ENCODE measurements around the gene PHYKPL. TPM values are rescaled to one million over a fixed set of nuclear protein-coding genes. Genes with fewer than 3 reads are reported as not detected.

PHYKPL gene
- total RNA-seq, 1 experiment from 2014 or later: 48.8 TPM

- DNase-seq: no peak
- peaks cover 5% of the 10 kb centered on the region for H3K27me3 Mint-ChIP-seq (ENCODE audit: low read depth)
- H3K4me1 Mint-ChIP-seq: no peaks in the 10 kb centered on the region
- no peak overlapping the region for H3K27ac Mint-ChIP-seq
- H2AK5ac ChIP-seq (ENCODE audit: insufficient read length, low read length): no peak overlapping the region
- H3K9me3 Mint-ChIP-seq: peaks cover 0 to 3% of the 10 kb centered on the region in 2 experiments; a peak in 2 of 5 replicates
- no peak overlapping the region for H2AFZ ChIP-seq (ENCODE audit: low read length)
- no peaks in the 10 kb centered on the region for H3K23me2 ChIP-seq (ENCODE audit: insufficient read length, low read depth, low read length, poor library complexity, severe bottlenecking)
- no peak overlapping the region for H3T11ph ChIP-seq (ENCODE audit: low read length)
- no peak overlapping the region for H3K4me3 Mint-ChIP-seq
- no peaks in the 10 kb centered on the region for H3K9me3 ChIP-seq (ENCODE audit: control insufficient read depth, low read depth, low read length)
- no peak overlapping the region for H3K4ac ChIP-seq (ENCODE audit: low read depth, low read length)
- no peak overlapping the region for H4K8ac ChIP-seq (replicated peaks; ENCODE audit: insufficient read length, low read depth, low read length)
- no peak overlapping the region for H3K56ac ChIP-seq (ENCODE audit: insufficient read length, low read depth, low read length)
- H2BK120ac ChIP-seq (ENCODE audit: low read depth, low read length, poor library complexity, severe bottlenecking): no peak overlapping the region
- no peaks in the 10 kb centered on the region; the same call in 1 of the 2 replicates for H3K27me3 ChIP-seq (ENCODE audit: insufficient read depth, low read length)
- no CpG with 5 or more reads among the region's 7 CpGs for WGBS (ENCODE audit: extremely low coverage, insufficient read length, low lambda C conversion rate)
- no peak for TF ChIP-seq CTCF (conservative IDR thresholded peaks at IDR 0.05)
- H4K91ac ChIP-seq (ENCODE audit: insufficient read length, low read depth, low read length): no peak overlapping the region
- H3K4me2 ChIP-seq (ENCODE audit: insufficient read depth, insufficient read length, low read length): no peak overlapping the region
- no peak overlapping the region for H3K18ac ChIP-seq (ENCODE audit: insufficient read length, low read depth, low read length)
- no peak overlapping the region for H3K27ac ChIP-seq (ENCODE audit: insufficient read length, low read depth, low read length)
- no peak overlapping the region for H3K14ac ChIP-seq (ENCODE audit: insufficient read depth, low read length)
- no peak overlapping the region for H4K5ac ChIP-seq (ENCODE audit: insufficient read length, low read depth, low read length)
- no peak overlapping the region for H3K9ac ChIP-seq (ENCODE audit: extremely low read depth, insufficient read length, low read length)
- H3K23ac ChIP-seq (ENCODE audit: insufficient read length, low read depth, low read length): no peak overlapping the region
- no peaks in the 10 kb centered on the region for H3K79me1 ChIP-seq (ENCODE audit: insufficient read depth, low read depth, low read length, poor library complexity, severe bottlenecking)
- H2BK5ac ChIP-seq (ENCODE audit: insufficient read length, low read length): no peak overlapping the region
- H2BK12ac ChIP-seq (ENCODE audit: insufficient read length, low read depth, low read length): no peak overlapping the region
- no peaks in the 10 kb centered on the region for H3K4me1 ChIP-seq (ENCODE audit: insufficient read depth, low read length)
- H3K36me3 Mint-ChIP-seq (ENCODE audit: insufficient read depth in 1 of 3, low read depth in 3 of 3): no peaks in the 10 kb centered on the region; a peak in 1 of 7 replicates
- no peaks in the 10 kb centered on the region for H4K20me1 ChIP-seq (ENCODE audit: control insufficient read depth, insufficient read depth, insufficient read length)
- no peaks in the 10 kb centered on the region for H3K79me2 ChIP-seq (ENCODE audit: insufficient read depth, low read length)
- H2BK20ac ChIP-seq (ENCODE audit: low read depth, low read length, poor library complexity, severe bottlenecking): no peak overlapping the region
- no peak overlapping the region for H2BK15ac ChIP-seq (ENCODE audit: low read depth, low read length)
These were observed 33.1 kb upstream of the PHYKPL start for GRCh38 chr5:178265746-178266145.
